ENCODE data around the gene TMPO.
A peak's percentile ranks its signal among the peaks of the same experiment; 100 is the strongest.
"Not testable (repeated sequence)": the region's sequence is repeated elsewhere in the genome, so short reads cannot be mapped to it uniquely, and the experiment has no call there.

Gene TMPO

DNA sequence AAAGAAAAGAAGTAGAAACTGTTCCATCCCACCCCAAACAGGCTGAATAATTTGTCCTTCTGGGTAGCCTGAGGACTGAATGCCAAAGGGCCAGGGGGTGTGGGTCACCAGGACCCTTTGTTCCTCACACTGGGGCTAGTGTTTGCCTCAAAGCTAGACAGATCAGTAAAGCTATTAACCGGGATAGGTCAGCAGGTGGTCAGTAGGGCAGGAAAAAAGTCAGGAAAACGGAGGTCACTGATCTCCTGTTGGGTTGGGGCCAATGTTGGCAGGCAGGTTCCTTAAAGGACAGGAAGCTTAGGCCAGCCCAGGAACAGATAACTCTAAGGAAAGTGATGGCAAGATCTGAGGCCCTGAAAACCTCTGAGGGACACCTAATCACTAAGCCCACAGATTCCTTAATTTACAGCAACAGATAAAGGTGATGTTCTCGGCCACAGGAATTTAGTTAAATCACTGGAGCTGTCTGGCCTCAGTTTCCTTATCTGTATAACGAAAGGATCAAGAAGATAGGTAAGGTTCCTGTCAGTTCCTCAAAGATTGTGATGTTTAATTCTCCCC, 22.7 kb upstream of the TMPO start:
- H3K4me3 ChIP-seq (ENCODE audit: low read depth, low read length): no peak overlapping the region
- DNase-seq (ENCODE audit: low read depth): no peak
- TF ChIP-seq, protein P1, sequence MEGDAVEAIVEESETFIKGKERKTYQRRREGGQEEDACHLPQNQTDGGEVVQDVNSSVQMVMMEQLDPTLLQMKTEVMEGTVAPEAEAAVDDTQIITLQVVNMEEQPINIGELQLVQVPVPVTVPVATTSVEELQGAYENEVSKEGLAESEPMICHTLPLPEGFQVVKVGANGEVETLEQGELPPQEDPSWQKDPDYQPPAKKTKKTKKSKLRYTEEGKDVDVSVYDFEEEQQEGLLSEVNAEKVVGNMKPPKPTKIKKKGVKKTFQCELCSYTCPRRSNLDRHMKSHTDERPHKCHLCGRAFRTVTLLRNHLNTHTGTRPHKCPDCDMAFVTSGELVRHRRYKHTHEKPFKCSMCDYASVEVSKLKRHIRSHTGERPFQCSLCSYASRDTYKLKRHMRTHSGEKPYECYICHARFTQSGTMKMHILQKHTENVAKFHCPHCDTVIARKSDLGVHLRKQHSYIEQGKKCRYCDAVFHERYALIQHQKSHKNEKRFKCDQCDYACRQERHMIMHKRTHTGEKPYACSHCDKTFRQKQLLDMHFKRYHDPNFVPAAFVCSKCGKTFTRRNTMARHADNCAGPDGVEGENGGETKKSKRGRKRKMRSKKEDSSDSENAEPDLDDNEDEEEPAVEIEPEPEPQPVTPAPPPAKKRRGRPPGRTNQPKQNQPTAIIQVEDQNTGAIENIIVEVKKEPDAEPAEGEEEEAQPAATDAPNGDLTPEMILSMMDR (conservative IDR thresholded peaks at IDR 0.05; ENCODE audit: low read depth, low read length): no peak

DNA sequence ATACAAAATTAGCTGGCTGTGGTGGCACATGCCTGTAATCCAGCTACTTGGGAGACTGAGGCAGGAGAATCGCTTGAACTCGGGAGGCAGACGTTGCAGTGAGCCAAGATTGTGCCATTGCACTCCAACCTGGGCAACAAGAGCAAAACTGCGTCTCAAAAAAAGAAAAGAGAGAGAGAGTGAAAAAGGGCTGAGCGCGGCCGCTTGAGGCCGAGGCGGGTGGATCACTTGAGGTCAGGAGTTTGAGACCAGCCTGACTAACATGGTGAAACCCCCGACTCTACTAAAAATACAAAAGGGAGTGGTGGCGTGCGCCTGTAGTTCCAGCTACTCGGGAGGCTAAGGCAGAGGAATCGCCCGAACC, 14.1 kb upstream of the TMPO start:
- DNase-seq (ENCODE audit: low read depth); H3K4me3 ChIP-seq (ENCODE audit: low read depth, low read length): not testable (repeated sequence)

- peak overlapping the region; percentile 88 for H3K4me3 ChIP-seq (ENCODE audit: low read depth, low read length)
- TF ChIP-seq, protein P1 (conservative IDR thresholded peaks at IDR 0.05; ENCODE audit: low read depth, low read length): no peak
- peak; percentile 97 for DNase-seq (ENCODE audit: low read depth)
These were observed 12.1 kb upstream of the TMPO start for GRCh38 chr12:98503342-98503591.

DNA sequence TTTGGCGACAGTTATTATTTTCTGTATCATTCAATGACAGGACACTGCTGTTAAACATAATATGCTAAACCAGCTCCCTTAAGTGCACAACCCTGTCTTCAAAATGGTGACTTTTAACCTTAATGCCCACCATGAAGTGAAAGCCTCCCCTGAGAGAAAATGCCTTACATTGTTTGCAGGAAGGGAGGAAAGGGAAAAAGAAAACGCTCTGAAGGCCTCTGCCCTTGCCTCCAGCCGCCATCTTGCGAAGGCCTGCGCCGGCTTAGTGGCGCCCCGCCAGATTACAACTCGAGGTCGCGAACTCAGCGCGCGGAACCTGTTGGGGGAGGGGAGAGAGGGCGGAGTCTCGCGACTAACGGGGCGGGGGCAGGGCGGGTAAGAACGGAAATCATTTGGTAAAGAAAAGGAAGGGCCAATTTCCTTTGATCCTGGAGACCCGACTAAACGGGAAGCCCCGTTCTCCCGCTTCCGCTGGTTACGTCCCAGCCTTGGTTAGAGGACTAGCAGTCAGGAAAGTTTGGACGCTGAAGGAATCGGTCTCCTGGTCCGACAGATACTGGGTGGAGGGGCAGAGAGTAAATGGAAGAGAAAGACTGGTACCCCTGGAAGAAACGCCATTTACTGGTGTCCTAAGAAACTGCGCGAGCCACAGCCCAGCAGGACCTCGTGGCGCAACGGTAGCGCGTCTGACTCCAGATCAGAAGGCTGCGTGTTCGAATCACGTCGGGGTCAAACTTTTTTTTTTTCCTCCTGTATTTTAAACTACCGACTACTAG, 11.6 kb upstream of the TMPO start:
- TF ChIP-seq, protein P1 (conservative IDR thresholded peaks at IDR 0.05; ENCODE audit: low read depth, low read length): no peak
- DNase-seq (ENCODE audit: low read depth): peak; percentile 96
- H3K4me3 ChIP-seq (ENCODE audit: low read depth, low read length): peak overlapping the region; percentile 88

GRCh38 chr12:98504368-98504617, 11.1 kb upstream of the TMPO start:
- no peak for DNase-seq (ENCODE audit: low read depth)
- H3K4me3 ChIP-seq (ENCODE audit: low read depth, low read length): peak overlapping the region; percentile 88
- TF ChIP-seq, protein P1 (conservative IDR thresholded peaks at IDR 0.05; ENCODE audit: low read depth, low read length): no peak

DNA sequence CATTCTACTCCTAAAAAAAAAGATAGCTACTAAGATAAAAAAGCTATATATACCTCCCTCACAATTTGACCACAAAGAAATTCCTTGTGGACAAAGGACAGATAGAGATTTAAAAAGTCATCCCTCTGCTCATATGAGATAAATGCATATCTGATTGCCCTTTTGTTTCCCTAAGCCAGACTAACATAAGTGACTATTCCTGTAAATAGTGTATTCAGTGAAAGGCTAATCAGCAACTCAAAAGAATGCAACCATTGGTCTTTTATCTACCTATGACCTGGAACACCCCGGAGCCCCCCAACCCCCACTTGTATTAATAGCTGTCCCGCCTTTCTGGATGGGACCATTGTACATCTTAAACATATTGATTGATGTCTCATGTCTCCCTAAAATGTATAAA, 6.3 kb upstream of the TMPO start:
- no peak for DNase-seq (ENCODE audit: low read depth)

DNA sequence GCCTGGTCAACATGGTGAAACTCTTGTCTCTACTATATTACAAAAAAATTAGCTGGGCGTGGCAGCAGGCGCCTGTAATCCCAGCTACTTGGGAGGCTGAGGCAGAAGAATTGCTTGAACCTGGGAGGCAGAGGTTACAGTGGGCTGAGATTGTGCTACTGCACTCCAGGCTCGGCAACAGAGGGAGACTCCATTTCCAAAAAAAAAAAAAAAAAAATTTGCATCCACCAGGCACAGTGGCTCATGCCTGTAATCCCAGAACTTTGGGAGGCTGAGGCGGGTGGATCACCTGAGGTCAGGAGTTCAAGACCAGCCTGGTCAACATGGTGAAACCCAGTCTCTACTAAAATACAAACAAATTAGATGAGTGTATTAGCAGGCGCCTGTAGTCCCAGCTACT, 3.6 kb upstream of the TMPO start:
- not testable (repeated sequence) for DNase-seq (ENCODE audit: low read depth); H3K4me3 ChIP-seq (ENCODE audit: low read depth, low read length)

More for the DNA sequence above, 6.3 kb upstream of the TMPO start:
- TF ChIP-seq, protein P1 (conservative IDR thresholded peaks at IDR 0.05; ENCODE audit: low read depth, low read length): no peak
- H3K4me3 ChIP-seq (ENCODE audit: low read depth, low read length): no peak overlapping the region

GRCh38 chr12:98513379-98514322, 1.7 kb upstream of the TMPO start:
- TF ChIP-seq, protein P1 (conservative IDR thresholded peaks at IDR 0.05; ENCODE audit: low read depth, low read length): no peak
- no peak overlapping the region for H3K4me3 ChIP-seq (ENCODE audit: low read depth, low read length)
- DNase-seq (ENCODE audit: low read depth): no peak
